Measurements from ENCODE around the gene FGD2. TPM values are rescaled to one million over a fixed set of nuclear protein-coding genes. Genes with fewer than 3 reads are reported as not detected.

FGD2 gene
- total and polyA plus RNA-seq, 2 of the 8 experiments (the other 6 are each of a cell fraction or from before 2014, with no cell fraction given), result 0.12 to 0.32 TPM

DNA sequence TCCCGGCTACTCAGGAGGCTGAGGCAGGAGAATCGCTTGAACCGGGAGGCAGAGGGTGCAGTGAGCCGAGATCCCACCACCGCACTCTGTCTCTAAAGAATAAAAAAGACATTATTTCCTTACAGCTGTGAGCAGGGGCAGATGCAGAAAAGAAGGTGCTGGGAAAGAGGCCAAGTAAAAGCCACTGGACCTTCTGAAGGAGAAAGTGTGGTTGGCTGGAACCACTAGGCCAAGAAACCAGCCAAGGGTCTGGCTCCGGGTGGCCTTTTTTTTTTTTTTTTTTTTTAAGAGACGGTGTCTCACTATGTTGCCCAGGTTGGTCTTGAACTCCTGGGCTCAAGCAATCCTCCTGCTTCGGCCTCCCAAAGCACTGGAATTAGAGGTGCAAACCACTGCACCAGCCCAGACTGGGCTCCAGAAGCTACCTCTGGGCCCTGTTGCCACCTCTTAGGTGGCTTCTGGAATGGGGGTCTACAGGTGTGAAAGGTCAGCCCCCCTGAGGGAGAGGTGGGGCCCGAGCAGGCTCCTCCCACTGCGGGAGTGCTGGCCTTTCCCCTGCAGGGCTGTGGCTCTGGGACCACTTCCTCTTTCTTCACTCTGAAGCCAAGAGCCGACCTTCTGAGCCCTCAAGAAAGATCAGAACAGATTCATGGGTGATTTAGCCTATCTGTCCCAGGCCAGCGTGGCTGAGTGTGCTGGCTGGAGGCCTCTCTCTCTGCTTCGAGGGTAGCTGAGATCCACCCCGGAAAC lies at the start of gene FGD2 (continued):
- TF ChIP-seq GTF2F1 (IDR thresholded peaks at IDR 0.05; ENCODE audit: borderline replicate concordance, low read depth, low read length) (no peak), EZH2 (IDR thresholded peaks at IDR 0.05; ENCODE audit: low read depth, low read length, severe bottlenecking) (no peak), CBX5 (IDR thresholded peaks at IDR 0.05; ENCODE audit: low read depth, low read length) (no peak), ZNF274 (IDR thresholded peaks at IDR 0.05; ENCODE audit: borderline replicate concordance, extremely low read depth, low read length) (no peak), RBBP5 (IDR thresholded peaks at IDR 0.05; ENCODE audit: borderline replicate concordance, low read depth, low read length) (no peak), JUND (IDR thresholded peaks at IDR 0.05; ENCODE audit: low read length) (no peak), TAF1 (IDR thresholded peaks at IDR 0.05; ENCODE audit: low read depth, low read length) (no peak), CREB1 (IDR thresholded peaks at IDR 0.05) (no peak)
- TF ChIP-seq, protein P1, sequence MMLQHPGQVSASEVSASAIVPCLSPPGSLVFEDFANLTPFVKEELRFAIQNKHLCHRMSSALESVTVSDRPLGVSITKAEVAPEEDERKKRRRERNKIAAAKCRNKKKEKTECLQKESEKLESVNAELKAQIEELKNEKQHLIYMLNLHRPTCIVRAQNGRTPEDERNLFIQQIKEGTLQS (IDR thresholded peaks at IDR 0.05; ENCODE audit: insufficient read depth, low read depth, low read length), result no peak
- TF ChIP-seq, protein P2, sequence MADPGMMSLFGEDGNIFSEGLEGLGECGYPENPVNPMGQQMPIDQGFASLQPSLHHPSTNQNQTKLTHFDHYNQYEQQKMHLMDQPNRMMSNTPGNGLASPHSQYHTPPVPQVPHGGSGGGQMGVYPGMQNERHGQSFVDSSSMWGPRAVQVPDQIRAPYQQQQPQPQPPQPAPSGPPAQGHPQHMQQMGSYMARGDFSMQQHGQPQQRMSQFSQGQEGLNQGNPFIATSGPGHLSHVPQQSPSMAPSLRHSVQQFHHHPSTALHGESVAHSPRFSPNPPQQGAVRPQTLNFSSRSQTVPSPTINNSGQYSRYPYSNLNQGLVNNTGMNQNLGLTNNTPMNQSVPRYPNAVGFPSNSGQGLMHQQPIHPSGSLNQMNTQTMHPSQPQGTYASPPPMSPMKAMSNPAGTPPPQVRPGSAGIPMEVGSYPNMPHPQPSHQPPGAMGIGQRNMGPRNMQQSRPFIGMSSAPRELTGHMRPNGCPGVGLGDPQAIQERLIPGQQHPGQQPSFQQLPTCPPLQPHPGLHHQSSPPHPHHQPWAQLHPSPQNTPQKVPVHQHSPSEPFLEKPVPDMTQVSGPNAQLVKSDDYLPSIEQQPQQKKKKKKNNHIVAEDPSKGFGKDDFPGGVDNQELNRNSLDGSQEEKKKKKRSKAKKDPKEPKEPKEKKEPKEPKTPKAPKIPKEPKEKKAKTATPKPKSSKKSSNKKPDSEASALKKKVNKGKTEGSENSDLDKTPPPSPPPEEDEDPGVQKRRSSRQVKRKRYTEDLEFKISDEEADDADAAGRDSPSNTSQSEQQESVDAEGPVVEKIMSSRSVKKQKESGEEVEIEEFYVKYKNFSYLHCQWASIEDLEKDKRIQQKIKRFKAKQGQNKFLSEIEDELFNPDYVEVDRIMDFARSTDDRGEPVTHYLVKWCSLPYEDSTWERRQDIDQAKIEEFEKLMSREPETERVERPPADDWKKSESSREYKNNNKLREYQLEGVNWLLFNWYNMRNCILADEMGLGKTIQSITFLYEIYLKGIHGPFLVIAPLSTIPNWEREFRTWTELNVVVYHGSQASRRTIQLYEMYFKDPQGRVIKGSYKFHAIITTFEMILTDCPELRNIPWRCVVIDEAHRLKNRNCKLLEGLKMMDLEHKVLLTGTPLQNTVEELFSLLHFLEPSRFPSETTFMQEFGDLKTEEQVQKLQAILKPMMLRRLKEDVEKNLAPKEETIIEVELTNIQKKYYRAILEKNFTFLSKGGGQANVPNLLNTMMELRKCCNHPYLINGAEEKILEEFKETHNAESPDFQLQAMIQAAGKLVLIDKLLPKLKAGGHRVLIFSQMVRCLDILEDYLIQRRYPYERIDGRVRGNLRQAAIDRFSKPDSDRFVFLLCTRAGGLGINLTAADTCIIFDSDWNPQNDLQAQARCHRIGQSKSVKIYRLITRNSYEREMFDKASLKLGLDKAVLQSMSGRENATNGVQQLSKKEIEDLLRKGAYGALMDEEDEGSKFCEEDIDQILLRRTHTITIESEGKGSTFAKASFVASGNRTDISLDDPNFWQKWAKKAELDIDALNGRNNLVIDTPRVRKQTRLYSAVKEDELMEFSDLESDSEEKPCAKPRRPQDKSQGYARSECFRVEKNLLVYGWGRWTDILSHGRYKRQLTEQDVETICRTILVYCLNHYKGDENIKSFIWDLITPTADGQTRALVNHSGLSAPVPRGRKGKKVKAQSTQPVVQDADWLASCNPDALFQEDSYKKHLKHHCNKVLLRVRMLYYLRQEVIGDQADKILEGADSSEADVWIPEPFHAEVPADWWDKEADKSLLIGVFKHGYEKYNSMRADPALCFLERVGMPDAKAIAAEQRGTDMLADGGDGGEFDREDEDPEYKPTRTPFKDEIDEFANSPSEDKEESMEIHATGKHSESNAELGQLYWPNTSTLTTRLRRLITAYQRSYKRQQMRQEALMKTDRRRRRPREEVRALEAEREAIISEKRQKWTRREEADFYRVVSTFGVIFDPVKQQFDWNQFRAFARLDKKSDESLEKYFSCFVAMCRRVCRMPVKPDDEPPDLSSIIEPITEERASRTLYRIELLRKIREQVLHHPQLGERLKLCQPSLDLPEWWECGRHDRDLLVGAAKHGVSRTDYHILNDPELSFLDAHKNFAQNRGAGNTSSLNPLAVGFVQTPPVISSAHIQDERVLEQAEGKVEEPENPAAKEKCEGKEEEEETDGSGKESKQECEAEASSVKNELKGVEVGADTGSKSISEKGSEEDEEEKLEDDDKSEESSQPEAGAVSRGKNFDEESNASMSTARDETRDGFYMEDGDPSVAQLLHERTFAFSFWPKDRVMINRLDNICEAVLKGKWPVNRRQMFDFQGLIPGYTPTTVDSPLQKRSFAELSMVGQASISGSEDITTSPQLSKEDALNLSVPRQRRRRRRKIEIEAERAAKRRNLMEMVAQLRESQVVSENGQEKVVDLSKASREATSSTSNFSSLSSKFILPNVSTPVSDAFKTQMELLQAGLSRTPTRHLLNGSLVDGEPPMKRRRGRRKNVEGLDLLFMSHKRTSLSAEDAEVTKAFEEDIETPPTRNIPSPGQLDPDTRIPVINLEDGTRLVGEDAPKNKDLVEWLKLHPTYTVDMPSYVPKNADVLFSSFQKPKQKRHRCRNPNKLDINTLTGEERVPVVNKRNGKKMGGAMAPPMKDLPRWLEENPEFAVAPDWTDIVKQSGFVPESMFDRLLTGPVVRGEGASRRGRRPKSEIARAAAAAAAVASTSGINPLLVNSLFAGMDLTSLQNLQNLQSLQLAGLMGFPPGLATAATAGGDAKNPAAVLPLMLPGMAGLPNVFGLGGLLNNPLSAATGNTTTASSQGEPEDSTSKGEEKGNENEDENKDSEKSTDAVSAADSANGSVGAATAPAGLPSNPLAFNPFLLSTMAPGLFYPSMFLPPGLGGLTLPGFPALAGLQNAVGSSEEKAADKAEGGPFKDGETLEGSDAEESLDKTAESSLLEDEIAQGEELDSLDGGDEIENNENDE (IDR thresholded peaks at IDR 0.05; ENCODE audit: insufficient replicate concordance, low read length), result no peak

Measured in H1 (cell line).